ENCODE data around the gene B3GAT2. TPM values are rescaled to one million over a fixed set of nuclear protein-coding genes. Genes with fewer than 3 reads are reported as not detected.

The B3GAT2 gene
- total RNA-seq, 1 experiment from 2014 or later, result not detected

DNA sequence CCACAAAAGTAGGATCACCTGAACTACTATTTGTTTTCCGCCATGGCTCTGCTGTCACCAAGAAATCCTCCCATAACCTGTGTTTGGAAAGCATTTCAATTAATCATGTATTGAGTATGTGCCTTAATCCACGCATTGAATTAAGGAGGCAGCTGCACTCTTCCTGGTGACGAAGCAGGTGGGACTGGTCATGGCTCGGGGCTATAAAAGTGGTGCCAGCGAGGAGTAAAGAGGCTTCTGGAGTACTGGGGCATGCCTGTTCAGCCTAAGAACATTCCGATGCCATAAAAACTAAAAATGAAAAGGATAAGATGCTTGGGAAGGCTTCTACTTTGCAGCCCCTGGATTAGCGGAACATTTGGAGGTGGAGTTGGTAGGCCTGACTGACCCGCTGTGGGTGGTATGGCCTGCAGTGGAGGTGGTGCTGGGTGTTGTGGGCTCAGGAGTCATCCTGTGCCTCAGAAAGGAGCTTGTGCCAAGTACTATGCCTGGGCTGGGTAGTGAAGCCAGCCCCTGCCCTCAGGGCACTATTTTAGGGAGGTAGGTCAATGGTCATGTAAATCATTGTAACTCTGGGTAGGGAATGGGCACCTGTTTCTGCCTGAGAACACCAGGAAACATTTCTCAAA, 110.5 kb downstream of the B3GAT2 start:
- DNase-seq, result no peak
- no peaks in the 10 kb centered on the region for H3K36me3 ChIP-seq (ENCODE audit: insufficient read depth, low read length)
- peaks cover 3% of the 10 kb centered on the region; the same call in 1 of the 2 replicates for H4K20me1 ChIP-seq (ENCODE audit: insufficient read depth, low read depth, low read length)
- no peaks in the 10 kb centered on the region for H3K79me2 ChIP-seq (ENCODE audit: low read length)
- no peaks in the 10 kb centered on the region for H3K27me3 ChIP-seq (ENCODE audit: low read length)
- H3K27ac ChIP-seq (ENCODE audit: low read length), result no peak overlapping the region
- no peak overlapping the region for H3K9ac ChIP-seq (ENCODE audit: low read length)
- no peaks in the 10 kb centered on the region for H3K9me3 ChIP-seq (ENCODE audit: low read length)
- no peak overlapping the region for H3K4me2 ChIP-seq (ENCODE audit: low read depth, low read length, poor library complexity, severe bottlenecking)
- H3K9me2 ChIP-seq (replicated peaks; ENCODE audit: insufficient read depth, low read length), result no peaks in the 10 kb centered on the region
- no peak overlapping the region for H3K4me3 ChIP-seq (ENCODE audit: low read length)
- H3K4me1 ChIP-seq (ENCODE audit: low read length), result no peaks in the 10 kb centered on the region
- H2AFZ ChIP-seq (ENCODE audit: low read length), result no peak overlapping the region

DNA sequence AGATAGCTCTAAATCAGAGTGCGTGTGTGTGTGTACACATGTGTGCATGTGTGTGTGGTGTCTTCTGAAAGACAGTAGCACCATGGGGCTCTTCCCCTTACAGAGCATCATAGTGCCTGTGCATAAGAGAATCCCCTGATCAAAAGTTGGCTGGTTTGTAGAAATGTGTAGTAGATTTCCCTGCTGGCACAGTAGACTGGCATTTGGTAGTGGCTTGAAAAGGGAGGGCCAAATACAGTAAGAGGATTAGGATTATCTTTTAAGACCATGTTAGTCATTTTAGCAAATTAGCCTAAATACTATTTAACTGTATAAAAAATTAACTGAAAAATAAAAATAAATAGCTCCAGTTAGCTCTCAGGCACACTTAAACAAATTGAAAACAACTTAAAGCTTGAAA, 112.6 kb downstream of the B3GAT2 start:
- no peaks in the 10 kb centered on the region for H3K36me3 ChIP-seq (ENCODE audit: insufficient read depth, low read length)
- no peaks in the 10 kb centered on the region for H3K9me2 ChIP-seq (replicated peaks; ENCODE audit: insufficient read depth, low read length)
- no peaks in the 10 kb centered on the region for H3K27me3 ChIP-seq (ENCODE audit: low read length)
- H3K27ac ChIP-seq (ENCODE audit: low read length), result no peak overlapping the region
- no peaks in the 10 kb centered on the region for H3K9me3 ChIP-seq (ENCODE audit: low read length)
- H3K79me2 ChIP-seq (ENCODE audit: low read length), result no peaks in the 10 kb centered on the region
- no peaks in the 10 kb centered on the region for H3K4me1 ChIP-seq (ENCODE audit: low read length)
- H4K20me1 ChIP-seq (ENCODE audit: insufficient read depth, low read depth, low read length), result peaks cover 3% of the 10 kb centered on the region; the same call in 1 of the 2 replicates
- H3K9ac ChIP-seq (ENCODE audit: low read length), result no peak overlapping the region
- no peak overlapping the region for H2AFZ ChIP-seq (ENCODE audit: low read length)
- DNase-seq, result no peak
- H3K4me2 ChIP-seq (ENCODE audit: low read depth, low read length, poor library complexity, severe bottlenecking), result no peak overlapping the region
- no peak overlapping the region for H3K4me3 ChIP-seq (ENCODE audit: low read length)

DNA sequence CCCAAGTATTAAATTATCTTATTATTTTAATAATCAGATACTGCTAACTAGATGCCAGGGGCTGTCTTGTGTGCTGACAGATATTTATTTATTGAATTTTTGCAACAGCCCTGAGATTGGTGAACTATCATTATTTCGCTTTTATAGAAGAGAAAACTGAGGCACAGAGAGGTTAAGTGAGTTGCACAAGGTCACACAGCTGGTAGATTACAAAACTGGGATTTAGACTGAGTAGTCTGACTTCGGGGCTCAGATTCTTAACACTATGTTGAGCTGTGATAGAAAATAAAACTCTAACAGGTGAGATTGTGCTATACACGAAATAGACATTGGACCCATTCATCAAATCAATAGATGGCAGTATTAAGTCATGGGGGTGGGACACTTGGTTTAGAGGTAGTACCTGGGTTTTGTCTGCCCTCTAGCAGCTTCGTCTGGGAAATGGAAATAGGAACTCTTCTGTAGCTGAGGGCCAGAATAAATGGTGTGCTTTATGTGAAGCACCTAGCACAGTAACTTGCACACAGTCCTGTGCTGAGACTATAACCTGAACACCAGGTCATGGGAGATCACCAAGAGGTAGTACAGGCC, 113.4 kb downstream of the B3GAT2 start:
- Histone ChIP-seq H3K4me1 (ENCODE audit: low read length) (no peaks in the 10 kb centered on the region), H3K36me3 (ENCODE audit: insufficient read depth, low read length) (no peaks in the 10 kb centered on the region), H2AFZ (ENCODE audit: low read length) (no peak overlapping the region), H3K9ac (ENCODE audit: low read length) (no peak overlapping the region), H4K20me1 (ENCODE audit: insufficient read depth, low read depth, low read length) (peaks cover 3% of the 10 kb centered on the region; the same call in 1 of the 2 replicates), H3K9me2 (replicated peaks; ENCODE audit: insufficient read depth, low read length) (no peaks in the 10 kb centered on the region), H3K27me3 (ENCODE audit: low read length) (no peaks in the 10 kb centered on the region), H3K4me3 (ENCODE audit: low read length) (no peak overlapping the region), H3K4me2 (ENCODE audit: low read depth, low read length, poor library complexity, severe bottlenecking) (no peak overlapping the region), H3K9me3 (ENCODE audit: low read length) (no peaks in the 10 kb centered on the region), H3K79me2 (ENCODE audit: low read length) (no peaks in the 10 kb centered on the region), H3K27ac (ENCODE audit: low read length) (no peak overlapping the region)
- DNase-seq, result peak; percentile 57

DNA sequence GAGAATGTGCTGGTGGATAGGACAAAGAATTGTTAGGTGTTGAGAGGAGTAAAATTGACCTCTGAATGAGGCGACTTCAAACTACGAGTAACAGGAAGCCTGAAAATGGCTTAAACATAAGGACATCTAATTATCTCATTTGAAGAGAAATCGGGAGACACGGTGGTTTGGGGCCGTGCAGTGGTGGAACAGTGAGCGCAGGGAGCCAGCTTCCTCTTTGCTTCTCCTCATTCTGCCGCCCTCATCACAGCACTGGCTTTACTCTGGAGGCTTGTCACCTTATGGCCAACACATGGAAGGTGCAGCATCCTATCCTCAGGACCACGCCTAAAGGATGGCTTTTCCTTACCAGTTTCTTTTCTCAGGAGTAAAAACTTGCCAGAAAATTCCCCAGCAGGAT, 114.3 kb downstream of the B3GAT2 start:
- DNase-seq, result no peak
- Histone ChIP-seq H3K27ac (ENCODE audit: low read length) (no peak overlapping the region), H3K9me2 (replicated peaks; ENCODE audit: insufficient read depth, low read length) (no peaks in the 10 kb centered on the region), H3K9me3 (ENCODE audit: low read length) (no peaks in the 10 kb centered on the region), H3K4me3 (ENCODE audit: low read length) (no peak overlapping the region), H3K36me3 (ENCODE audit: insufficient read depth, low read length) (no peaks in the 10 kb centered on the region), H3K27me3 (ENCODE audit: low read length) (no peaks in the 10 kb centered on the region), H3K4me2 (ENCODE audit: low read depth, low read length, poor library complexity, severe bottlenecking) (no peak overlapping the region), H2AFZ (ENCODE audit: low read length) (no peak overlapping the region), H3K9ac (ENCODE audit: low read length) (no peak overlapping the region), H3K4me1 (ENCODE audit: low read length) (no peaks in the 10 kb centered on the region), H3K79me2 (ENCODE audit: low read length) (no peaks in the 10 kb centered on the region), H4K20me1 (ENCODE audit: insufficient read depth, low read depth, low read length) (peaks cover 3% of the 10 kb centered on the region; the same call in 1 of the 2 replicates)

DNA sequence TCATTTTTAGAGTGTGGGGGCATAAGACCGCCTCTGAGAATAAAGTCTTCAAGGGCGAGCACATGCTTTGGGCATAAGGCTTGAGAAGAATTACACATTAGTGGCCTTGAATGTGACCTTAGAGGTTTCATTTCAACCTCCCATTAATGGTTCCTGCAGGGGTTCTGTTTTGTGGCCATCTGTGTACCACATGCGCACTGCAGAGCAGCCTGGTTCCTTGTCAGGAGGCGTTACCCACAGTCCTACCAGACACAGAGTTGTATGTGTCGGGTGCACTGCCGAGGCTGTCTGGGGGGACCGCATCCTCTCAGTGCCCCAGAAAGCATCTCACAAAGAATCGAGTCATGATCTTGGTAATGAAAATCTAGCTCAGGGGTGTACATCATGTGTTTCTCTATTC, 115.7 kb downstream of the B3GAT2 start:
- Histone ChIP-seq H3K4me2 (ENCODE audit: low read depth, low read length, poor library complexity, severe bottlenecking) (no peak overlapping the region), H3K27ac (ENCODE audit: low read length) (no peak overlapping the region), H3K79me2 (ENCODE audit: low read length) (no peaks in the 10 kb centered on the region), H2AFZ (ENCODE audit: low read length) (no peak overlapping the region), H3K9me3 (ENCODE audit: low read length) (no peaks in the 10 kb centered on the region), H3K9me2 (replicated peaks; ENCODE audit: insufficient read depth, low read length) (no peaks in the 10 kb centered on the region), H3K27me3 (ENCODE audit: low read length) (no peaks in the 10 kb centered on the region), H3K9ac (ENCODE audit: low read length) (no peak overlapping the region), H3K36me3 (ENCODE audit: insufficient read depth, low read length) (no peaks in the 10 kb centered on the region), H3K4me1 (ENCODE audit: low read length) (no peaks in the 10 kb centered on the region), H3K4me3 (ENCODE audit: low read length) (no peak overlapping the region), H4K20me1 (ENCODE audit: insufficient read depth, low read depth, low read length) (peaks cover 3% of the 10 kb centered on the region; the same call in 1 of the 2 replicates)
- no peak for DNase-seq

DNA sequence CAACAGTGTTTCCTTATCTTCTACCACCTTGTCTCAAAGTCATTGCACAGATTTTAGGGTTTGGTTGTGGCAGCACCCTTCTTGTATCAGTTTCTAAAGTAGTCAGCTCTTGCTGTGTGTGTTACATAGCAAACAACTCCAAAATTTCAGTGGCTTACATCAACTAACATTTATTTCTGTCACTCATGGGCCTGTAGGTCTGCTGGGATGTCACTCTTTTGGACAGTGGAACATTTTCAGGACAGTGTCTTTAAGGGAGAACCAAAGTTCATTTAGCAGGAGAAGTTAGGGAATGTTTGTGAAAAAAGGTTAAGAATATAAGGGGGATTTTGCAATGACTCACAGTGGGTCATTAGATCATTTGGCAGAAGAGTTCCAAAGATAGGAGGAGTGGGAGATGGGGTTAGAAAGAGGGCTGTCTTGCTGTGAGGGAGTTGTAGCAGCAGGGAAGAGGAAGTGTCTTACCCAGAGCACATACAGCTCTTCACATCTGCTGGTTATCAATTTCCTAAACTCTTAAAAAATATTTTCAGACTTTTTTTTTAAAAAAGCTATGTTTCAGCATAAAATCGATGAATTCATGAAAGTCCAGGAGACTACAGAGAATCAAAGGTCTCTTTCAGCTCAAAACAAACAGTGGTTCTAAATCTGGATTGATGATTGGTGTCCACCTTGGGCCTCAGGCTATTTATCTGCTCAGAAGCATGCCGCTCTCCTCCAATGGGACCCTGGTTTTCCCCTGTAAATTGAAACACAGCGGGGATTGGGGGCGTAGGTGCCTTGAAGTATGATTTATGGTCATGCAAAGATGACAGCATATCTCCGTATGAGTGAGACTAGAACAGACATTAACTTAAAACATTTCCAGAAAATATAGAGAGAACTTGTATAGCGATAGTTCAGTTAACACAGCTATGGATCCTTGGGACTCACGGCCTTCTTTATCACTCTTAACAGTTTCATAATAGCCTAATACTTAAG, 117.3 kb downstream of the B3GAT2 start:
- H3K27me3 ChIP-seq (ENCODE audit: low read length), result no peaks in the 10 kb centered on the region
- H2AFZ ChIP-seq (ENCODE audit: low read length), result no peak overlapping the region
- no peaks in the 10 kb centered on the region for H3K9me2 ChIP-seq (replicated peaks; ENCODE audit: insufficient read depth, low read length)
- H4K20me1 ChIP-seq (ENCODE audit: insufficient read depth, low read depth, low read length), result peaks cover 3% of the 10 kb centered on the region; the same call in 1 of the 2 replicates
- no peak for DNase-seq
- no peaks in the 10 kb centered on the region for H3K36me3 ChIP-seq (ENCODE audit: insufficient read depth, low read length)
- no peak overlapping the region for H3K27ac ChIP-seq (ENCODE audit: low read length)
- no peaks in the 10 kb centered on the region for H3K9me3 ChIP-seq (ENCODE audit: low read length)
- H3K4me2 ChIP-seq (ENCODE audit: low read depth, low read length, poor library complexity, severe bottlenecking), result no peak overlapping the region
- no peaks in the 10 kb centered on the region for H3K4me1 ChIP-seq (ENCODE audit: low read length)
- no peak overlapping the region for H3K9ac ChIP-seq (ENCODE audit: low read length)
- H3K79me2 ChIP-seq (ENCODE audit: low read length), result no peaks in the 10 kb centered on the region
- no peak overlapping the region for H3K4me3 ChIP-seq (ENCODE audit: low read length)

DNA sequence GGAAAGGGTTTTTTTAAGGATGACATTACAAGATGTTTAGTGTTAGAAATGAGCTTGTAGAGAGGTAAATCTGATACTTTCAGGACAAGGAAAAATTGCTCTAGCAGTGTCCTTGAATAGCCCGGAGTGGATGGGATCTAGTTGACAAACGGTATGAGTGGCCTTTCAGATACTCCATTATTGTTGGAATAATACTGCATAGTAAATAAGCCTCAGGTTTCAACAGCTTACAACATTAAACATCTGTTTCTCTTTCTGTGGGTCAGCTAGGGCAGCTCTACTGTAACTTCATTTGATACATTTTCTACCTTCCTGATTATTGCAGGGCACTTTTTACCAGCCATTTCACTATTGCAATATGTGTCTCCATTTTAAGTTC, 118.0 kb downstream of the B3GAT2 start:
- Histone ChIP-seq H3K4me3 (ENCODE audit: low read length) (no peak overlapping the region), H2AFZ (ENCODE audit: low read length) (no peak overlapping the region), H3K79me2 (ENCODE audit: low read length) (no peaks in the 10 kb centered on the region), H3K9ac (ENCODE audit: low read length) (no peak overlapping the region), H3K27me3 (ENCODE audit: low read length) (no peaks in the 10 kb centered on the region), H3K36me3 (ENCODE audit: insufficient read depth, low read length) (no peaks in the 10 kb centered on the region), H3K4me2 (ENCODE audit: low read depth, low read length, poor library complexity, severe bottlenecking) (no peak overlapping the region), H3K27ac (ENCODE audit: low read length) (no peak overlapping the region), H3K9me2 (replicated peaks; ENCODE audit: insufficient read depth, low read length) (no peaks in the 10 kb centered on the region), H4K20me1 (ENCODE audit: insufficient read depth, low read depth, low read length) (peaks cover 3% of the 10 kb centered on the region; the same call in 1 of the 2 replicates), H3K9me3 (ENCODE audit: low read length) (no peaks in the 10 kb centered on the region), H3K4me1 (ENCODE audit: low read length) (no peaks in the 10 kb centered on the region)
- no peak for DNase-seq

DNA sequence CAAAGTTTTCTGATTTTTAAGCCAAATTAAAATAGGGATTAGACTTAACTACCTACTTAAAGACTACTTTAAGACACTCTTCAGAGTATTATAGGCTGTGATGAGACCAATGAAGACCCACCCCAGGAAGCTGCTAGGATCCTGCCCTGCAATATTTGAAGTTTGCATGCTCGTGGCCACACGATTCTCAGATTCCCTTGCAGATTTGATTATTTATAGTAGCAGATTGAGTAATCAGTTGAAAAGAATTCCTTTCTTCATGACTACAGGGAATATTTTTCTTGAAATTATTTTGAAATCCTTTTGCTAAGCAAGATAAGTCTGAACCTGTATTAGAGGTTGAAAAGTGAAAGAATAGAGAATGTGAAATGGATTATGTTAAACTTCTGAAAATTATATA, 122.3 kb downstream of the B3GAT2 start:
- H3K9ac ChIP-seq (ENCODE audit: low read length), result no peak overlapping the region
- H2AFZ ChIP-seq (ENCODE audit: low read length), result no peak overlapping the region
- H4K20me1 ChIP-seq (ENCODE audit: insufficient read depth, low read depth, low read length), result no peaks in the 10 kb centered on the region; the same call in 1 of the 2 replicates
- no peaks in the 10 kb centered on the region for H3K79me2 ChIP-seq (ENCODE audit: low read length)
- H3K9me3 ChIP-seq (ENCODE audit: low read length), result no peaks in the 10 kb centered on the region
- no peak overlapping the region for H3K4me2 ChIP-seq (ENCODE audit: low read depth, low read length, poor library complexity, severe bottlenecking)
- no peak for DNase-seq
- no peaks in the 10 kb centered on the region for H3K4me1 ChIP-seq (ENCODE audit: low read length)
- no peaks in the 10 kb centered on the region for H3K36me3 ChIP-seq (ENCODE audit: insufficient read depth, low read length)
- H3K27ac ChIP-seq (ENCODE audit: low read length), result no peak overlapping the region
- H3K27me3 ChIP-seq (ENCODE audit: low read length), result no peaks in the 10 kb centered on the region
- H3K4me3 ChIP-seq (ENCODE audit: low read length), result no peak overlapping the region
- H3K9me2 ChIP-seq (replicated peaks; ENCODE audit: insufficient read depth, low read length), result no peaks in the 10 kb centered on the region

Measured in Karpas-422 (cell line).